Measurements from ENCODE around the gene GAR1. TPM values are rescaled to one million over a fixed set of nuclear protein-coding genes. Genes with fewer than 3 reads are reported as not detected.
"Not testable (repeated sequence)": the region's sequence is repeated elsewhere in the genome, so short reads cannot be mapped to it uniquely, and the experiment has no call there.

Gene GAR1
- 5.9 and 8.5 TPM in 2 replicates for total RNA-seq (2014; rRNA removed; shearing (Covaris generic))
- polyA plus RNA-seq (2016; fragmentation: Nextera tagmentation; extraction: Ambion mirVana): 42.3 and 42.7 TPM in 2 replicates

GRCh38 chr4:109815151-109816081, at the start of gene GAR1:
TSS of gene GAR1 (plus strand) at chr4:109815762. CDS start at chr4:109816165, 403 bp downstream.
- Histone ChIP-seq H3K9me3 (ENCODE audit: low read depth) (no peaks in the 10 kb centered on the region), H3K4me2 (ENCODE audit: unreplicated experiment) (peak within 1 kb of the TSS; percentile 95), H3K27me3 (replicated peaks; ENCODE audit: insufficient read depth) (no peaks in the 10 kb centered on the region), H3K27ac (peak within 1 kb of the TSS; percentile 90), H2AFZ (peak within 1 kb of the TSS; percentile 96), H3K4me3 (peak within 1 kb of the TSS; percentile 99), H4K20me1 (ENCODE audit: insufficient read depth) (no peaks in the 10 kb centered on the region), H3K9me2 (ENCODE audit: insufficient read depth) (no peaks in the 10 kb centered on the region), H3K79me2 (ENCODE audit: insufficient read depth) (peaks cover 50% of the 10 kb centered on the region), H3F3A (ENCODE audit: insufficient read depth) (no peaks in the 10 kb centered on the region), H3K36me3 (ENCODE audit: low read depth) (peaks cover 15% of the 10 kb centered on the region), H3K9ac (peak within 1 kb of the TSS; percentile 97), H3K4me1 (ENCODE audit: insufficient read depth) (peaks cover 16% of the 10 kb centered on the region)
- DNase-seq: peak; percentile 97
- in situ Hi-C loops (cut with MboI): loop anchor here (10.0 to 25.0 kb wide), 2 partner anchors 391 to 978 kb away; no protein-coding TSS in a partner anchor
- TF ChIP-seq EZH2 (IDR thresholded peaks at IDR 0.05; ENCODE audit: insufficient read depth, poor library complexity, severe bottlenecking) (no peak), EZH2phosphoT487 (IDR thresholded peaks at IDR 0.05; ENCODE audit: insufficient read depth, low read depth) (no peak)
- WGBS, 2 experiments (ENCODE audit: low coverage in 1 of 2, low lambda C conversion rate in 2 of 2, missing lambda C conversion rate in 2 of 2): 0 to 2% methylated on average over 53 of the region's 53 CpGs

GRCh38 chr4:109782092-109782491, 33.5 kb upstream of the GAR1 start:
- H3K27me3 ChIP-seq (replicated peaks; ENCODE audit: insufficient read depth); H3K27ac ChIP-seq; H3K9ac ChIP-seq; H3K4me2 ChIP-seq (ENCODE audit: unreplicated experiment); H3K4me1 ChIP-seq (ENCODE audit: insufficient read depth); in situ Hi-C loops (cut with MboI); H3K36me3 ChIP-seq (ENCODE audit: low read depth); H4K20me1 ChIP-seq (ENCODE audit: insufficient read depth); H3K79me2 ChIP-seq (ENCODE audit: insufficient read depth); DNase-seq; H3K9me3 ChIP-seq (ENCODE audit: low read depth); H3F3A ChIP-seq (ENCODE audit: insufficient read depth); H2AFZ ChIP-seq; H3K4me3 ChIP-seq; H3K9me2 ChIP-seq (ENCODE audit: insufficient read depth): not testable (repeated sequence)
- WGBS, 2 experiments (ENCODE audit: low coverage in 1 of 2, low lambda C conversion rate in 2 of 2, missing lambda C conversion rate in 2 of 2): 59 to 65% methylated on average over 2 of the region's 2 CpGs

GRCh38 chr4:109786846-109787245, 28.7 kb upstream of the GAR1 start:
- H3K36me3 ChIP-seq (ENCODE audit: low read depth): no peaks in the 10 kb centered on the region
- no peak overlapping the region for H3K4me2 ChIP-seq (ENCODE audit: unreplicated experiment)
- H3K9me2 ChIP-seq (ENCODE audit: insufficient read depth): no peaks in the 10 kb centered on the region
- DNase-seq: no peak
- H4K20me1 ChIP-seq (ENCODE audit: insufficient read depth): no peaks in the 10 kb centered on the region
- 45 to 55% methylated on average over 1 of the region's 1 CpG for WGBS, 2 experiments (ENCODE audit: low coverage in 1 of 2, low lambda C conversion rate in 2 of 2, missing lambda C conversion rate in 2 of 2)
- H2AFZ ChIP-seq: no peak overlapping the region
- H3K27ac ChIP-seq: no peak overlapping the region
- no peaks in the 10 kb centered on the region for H3K27me3 ChIP-seq (replicated peaks; ENCODE audit: insufficient read depth)
- no peaks in the 10 kb centered on the region for H3K4me1 ChIP-seq (ENCODE audit: insufficient read depth)
- TF ChIP-seq EZH2 (IDR thresholded peaks at IDR 0.05; ENCODE audit: insufficient read depth, poor library complexity, severe bottlenecking): no peak
- TF ChIP-seq EZH2phosphoT487 (IDR thresholded peaks at IDR 0.05; ENCODE audit: insufficient read depth, low read depth): no peak
- H3K79me2 ChIP-seq (ENCODE audit: insufficient read depth): no peaks in the 10 kb centered on the region
- no peak overlapping the region for H3K4me3 ChIP-seq
- no peak overlapping the region for H3K9ac ChIP-seq
- H3F3A ChIP-seq (ENCODE audit: insufficient read depth): no peaks in the 10 kb centered on the region
- H3K9me3 ChIP-seq (ENCODE audit: low read depth): no peaks in the 10 kb centered on the region
- in situ Hi-C loops (cut with MboI): no loop called here

GRCh38 chr4:109787807-109788206, 27.8 kb upstream of the GAR1 start:
- in situ Hi-C loops (cut with MboI): no loop called here
- no peaks in the 10 kb centered on the region for H3K27me3 ChIP-seq (replicated peaks; ENCODE audit: insufficient read depth)
- no peak overlapping the region for H2AFZ ChIP-seq
- no peaks in the 10 kb centered on the region for H3K36me3 ChIP-seq (ENCODE audit: low read depth)
- no peak overlapping the region for H3K4me2 ChIP-seq (ENCODE audit: unreplicated experiment)
- H3K4me3 ChIP-seq: no peak overlapping the region
- no peak overlapping the region for H3K9ac ChIP-seq
- no peak for DNase-seq
- H3K27ac ChIP-seq: no peak overlapping the region
- no peaks in the 10 kb centered on the region for H4K20me1 ChIP-seq (ENCODE audit: insufficient read depth)
- H3K79me2 ChIP-seq (ENCODE audit: insufficient read depth): no peaks in the 10 kb centered on the region
- H3K9me2 ChIP-seq (ENCODE audit: insufficient read depth): no peaks in the 10 kb centered on the region
- H3K9me3 ChIP-seq (ENCODE audit: low read depth): no peaks in the 10 kb centered on the region
- H3F3A ChIP-seq (ENCODE audit: insufficient read depth): no peaks in the 10 kb centered on the region
- TF ChIP-seq EZH2phosphoT487 (IDR thresholded peaks at IDR 0.05; ENCODE audit: insufficient read depth, low read depth) (no peak), EZH2 (IDR thresholded peaks at IDR 0.05; ENCODE audit: insufficient read depth, poor library complexity, severe bottlenecking) (no peak)
- no peaks in the 10 kb centered on the region for H3K4me1 ChIP-seq (ENCODE audit: insufficient read depth)
- WGBS, 2 experiments (ENCODE audit: low coverage in 1 of 2, low lambda C conversion rate in 2 of 2, missing lambda C conversion rate in 2 of 2): 82 to 88% methylated on average over 1 of the region's 1 CpG

All from GM23248 (cell line).